Kasumi-1 (cell line): ENCODE results near the gene CLIP2.
"Not testable (repeated sequence)": the region's sequence is repeated elsewhere in the genome, so short reads cannot be mapped to it uniquely, and the experiment has no call there.

Experiments used
- DNase-seq, 2 experiments: peaks; one replicate each; lab custom pipeline; 2025; lab: John Stamatoyannopoulos, UW

CLIP2 gene

GRCh38 chr7:74289018-74289658 is at the start of gene CLIP2:
TSS of gene CLIP2 (plus strand) at chr7:74289407. CDS start at chr7:74317547, 28,140 bp downstream.
- DNase-seq, result peak; percentile 32 to 39

GRCh38 chr7:74240482-74240881 is 48.7 kb upstream of the CLIP2 start:
- DNase-seq, result no peak

DNA sequence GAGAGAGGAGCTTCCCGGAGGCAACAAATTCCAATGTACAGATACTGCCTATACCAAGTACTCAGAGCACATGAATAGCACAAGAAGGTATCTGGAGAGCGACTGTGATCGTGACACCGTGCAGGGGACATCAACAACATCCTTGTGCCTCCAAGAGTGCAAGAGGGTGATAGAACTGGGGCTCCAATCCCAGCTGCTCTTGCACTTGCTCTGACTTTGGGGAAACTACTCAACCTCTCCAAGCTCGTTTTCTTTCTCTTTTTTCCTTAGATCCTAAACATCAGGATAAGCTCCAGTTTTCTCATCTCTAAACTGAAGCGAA is 47.1 kb upstream of the CLIP2 start:
- DNase-seq, result no peak

DNA sequence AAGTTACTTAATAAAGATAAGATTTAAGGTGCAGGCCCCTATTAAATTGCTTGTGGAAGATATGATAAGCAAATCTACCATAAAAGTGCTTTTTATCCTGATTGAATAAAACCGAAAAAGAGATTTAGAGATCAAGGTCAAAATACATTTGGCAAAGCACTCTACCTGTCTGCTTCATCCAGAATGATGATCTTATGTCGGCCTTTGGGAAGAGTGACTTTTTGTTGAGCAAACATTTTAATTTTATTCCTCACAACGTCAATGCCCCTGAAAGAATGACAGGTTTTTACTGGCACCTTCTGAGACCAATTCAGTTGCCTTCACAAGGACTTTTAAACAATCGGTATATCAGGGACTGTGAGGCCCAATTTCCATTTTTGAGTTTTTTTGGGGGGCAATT is 42.7 kb upstream of the CLIP2 start:
- DNase-seq, result no peak

GRCh38 chr7:74248156-74248555 is 41.1 kb upstream of the CLIP2 start:
- no peak for DNase-seq

DNA sequence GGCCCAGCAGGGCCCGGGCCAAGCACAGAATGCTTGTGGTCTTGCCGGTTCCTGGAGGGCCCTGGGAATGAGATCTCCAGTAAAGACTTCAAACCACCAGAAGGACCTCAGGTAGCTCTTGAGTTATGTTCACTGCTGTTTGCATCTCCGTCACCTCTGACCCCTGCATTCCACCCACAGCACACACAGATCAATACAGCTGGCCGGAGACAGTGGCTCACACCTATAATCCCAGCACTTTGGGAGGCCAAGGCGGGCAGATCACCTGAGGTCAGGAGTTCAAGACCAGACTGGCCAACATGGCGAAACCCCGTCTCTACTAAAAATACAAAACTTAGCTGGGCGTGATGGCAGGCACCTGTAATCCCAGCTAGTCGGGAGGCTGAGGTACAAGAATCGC is 40.1 kb upstream of the CLIP2 start:
- not testable (repeated sequence) for DNase-seq

- no peak for DNase-seq
These were observed 36.3 kb upstream of the CLIP2 start for GRCh38 chr7:74252893-74253292.

DNA sequence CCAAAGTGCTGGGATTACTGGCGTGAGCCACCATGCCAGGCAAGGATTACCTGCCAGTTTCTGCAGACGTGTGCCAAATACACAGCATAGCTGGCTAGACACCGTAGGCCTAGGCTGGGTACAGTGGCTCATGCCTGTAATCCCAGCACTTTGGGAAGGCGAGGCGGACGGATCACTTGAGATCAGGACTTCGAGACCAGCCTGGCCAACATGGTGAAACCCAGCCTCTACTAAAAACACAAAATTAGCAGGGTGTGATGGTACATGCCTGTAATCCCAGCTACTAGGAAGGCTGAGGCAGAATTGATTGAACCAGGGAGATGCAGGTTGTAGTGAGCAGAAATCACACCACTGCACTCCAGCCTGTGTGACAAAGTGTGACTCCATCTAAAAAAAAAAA is 35.9 kb upstream of the CLIP2 start:
- DNase-seq, result no peak

DNA sequence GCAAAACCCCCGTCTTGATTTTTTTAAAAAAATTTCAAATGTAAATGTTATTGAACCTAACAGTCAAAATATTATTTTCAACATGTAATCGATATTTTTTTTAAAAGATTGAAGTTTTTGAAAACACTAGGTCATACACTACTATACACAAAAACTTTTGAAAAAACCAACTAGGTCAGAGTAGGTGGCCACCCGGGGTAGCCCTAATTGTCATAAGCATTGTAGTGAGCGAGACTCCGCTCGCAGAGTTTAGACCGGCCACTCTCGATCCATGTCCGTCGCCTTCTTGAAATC is 35.4 kb upstream of the CLIP2 start:
- DNase-seq, result no peak

GRCh38 chr7:74254129-74254857 is 34.9 kb upstream of the CLIP2 start, which contains the start of gene RFC2:
TSS of gene RFC2 (minus strand) at chr7:74254399. CDS start at chr7:74254383, 16 bp downstream.
- DNase-seq, result peak; percentile 88 to 91

DNA sequence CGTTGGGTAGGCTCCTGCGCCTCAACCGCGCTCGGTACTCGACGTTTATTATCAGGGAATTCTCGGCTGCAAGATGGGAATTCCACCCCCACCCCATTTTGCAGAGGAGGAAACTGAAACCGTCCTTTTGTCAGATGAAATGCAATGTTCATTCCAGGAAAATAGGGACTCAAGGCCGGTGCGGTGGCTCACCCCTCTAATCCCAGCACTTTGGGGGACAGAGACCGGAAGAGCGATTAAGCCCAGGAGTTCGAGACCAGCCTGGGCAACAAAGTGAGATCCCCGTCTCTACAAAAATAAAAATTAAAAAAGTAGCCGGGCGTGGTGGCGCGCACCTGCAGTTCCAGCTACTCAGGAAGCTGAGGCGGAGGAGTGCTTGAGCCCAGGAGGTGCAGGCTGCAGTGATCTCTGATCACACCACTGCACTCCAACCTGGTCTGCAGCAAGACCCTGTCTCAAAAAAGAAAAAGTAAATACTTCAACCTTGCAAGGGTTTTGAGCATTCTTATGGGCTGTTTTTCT is 34.3 kb upstream of the CLIP2 start:
- DNase-seq, result no peak

DNA sequence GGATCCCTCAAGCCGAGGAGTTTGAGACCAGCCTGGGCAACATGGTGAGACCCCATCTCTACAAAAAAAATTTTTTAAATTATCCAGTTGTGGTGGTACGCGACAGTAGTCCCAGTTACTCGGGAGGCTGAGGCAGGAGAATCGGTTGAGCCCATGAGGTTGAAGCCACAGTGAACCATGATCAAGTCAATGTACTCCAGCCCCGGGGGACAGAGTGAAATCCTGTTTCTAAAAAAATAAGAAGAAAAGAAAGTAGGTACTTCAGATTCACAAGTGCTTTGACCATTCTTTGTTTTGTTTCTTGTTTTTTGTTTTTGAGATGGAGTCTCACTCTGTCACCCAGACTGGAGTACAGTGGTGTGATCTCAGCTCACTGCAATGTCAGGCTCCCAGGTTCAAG is 33.7 kb upstream of the CLIP2 start:
- not testable (repeated sequence) for DNase-seq

DNA sequence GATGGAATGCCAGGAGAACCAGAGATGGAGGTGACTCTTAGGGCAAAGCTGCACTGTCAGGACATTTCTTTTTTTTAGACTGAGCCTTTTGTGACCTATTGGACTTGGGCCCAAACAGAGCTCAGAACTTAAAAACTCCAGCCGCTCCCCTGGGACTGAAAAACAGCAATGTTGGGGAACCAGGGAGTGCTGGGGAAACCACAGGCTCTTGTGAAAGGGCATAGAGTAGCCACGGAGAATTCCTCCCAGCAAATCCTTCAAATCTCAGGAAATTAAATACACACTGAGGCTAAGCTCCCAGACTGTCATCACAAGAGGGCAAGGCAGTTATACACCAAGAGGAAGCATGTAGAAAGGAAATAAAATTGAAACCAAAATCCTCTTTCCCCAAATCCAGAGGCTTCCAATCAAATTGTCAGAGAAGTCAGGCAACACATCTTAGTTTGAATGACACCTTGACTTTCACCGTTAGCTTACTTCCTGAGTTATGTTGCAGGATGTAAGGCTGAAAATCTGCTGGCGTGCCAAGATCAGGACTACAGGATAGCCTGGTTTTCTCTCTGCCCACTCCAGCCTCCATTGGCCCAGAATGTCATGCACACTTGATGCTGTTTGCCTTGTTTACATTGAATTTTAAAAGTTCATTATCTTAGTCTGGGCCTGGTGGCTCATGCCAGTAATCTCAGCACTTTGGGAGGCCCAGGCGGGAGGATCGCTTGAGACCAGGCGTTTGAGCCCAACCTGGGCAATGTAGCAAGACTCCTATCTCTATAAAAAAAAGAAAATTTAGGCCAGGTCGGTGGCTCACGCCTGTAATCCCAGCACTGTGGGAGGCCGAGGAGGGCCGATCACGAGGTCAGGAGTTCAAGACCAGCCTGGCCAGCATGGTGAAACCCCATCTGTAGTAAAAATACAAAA is 32.5 kb upstream of the CLIP2 start:
- DNase-seq, result no peak

DNA sequence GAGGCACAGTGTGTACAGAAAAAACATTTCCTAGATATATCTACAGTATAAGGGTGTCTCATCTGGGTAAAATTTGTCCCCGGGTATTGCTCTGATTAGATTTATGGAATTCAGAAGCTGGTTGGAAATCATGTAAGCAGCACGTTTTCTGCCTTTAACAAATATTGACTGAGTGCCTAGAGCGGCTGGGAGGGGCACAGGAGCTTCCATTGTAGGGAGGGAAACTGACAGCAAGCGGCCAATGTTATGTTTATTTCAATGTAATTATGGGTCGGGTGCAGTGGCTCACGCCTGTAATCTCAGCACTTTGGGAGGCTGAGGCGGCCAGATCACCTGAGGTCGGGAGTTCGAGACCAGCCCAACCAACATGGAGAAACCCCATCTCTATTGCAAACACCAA is 30.6 kb upstream of the CLIP2 start:
- DNase-seq, result no peak

DNA sequence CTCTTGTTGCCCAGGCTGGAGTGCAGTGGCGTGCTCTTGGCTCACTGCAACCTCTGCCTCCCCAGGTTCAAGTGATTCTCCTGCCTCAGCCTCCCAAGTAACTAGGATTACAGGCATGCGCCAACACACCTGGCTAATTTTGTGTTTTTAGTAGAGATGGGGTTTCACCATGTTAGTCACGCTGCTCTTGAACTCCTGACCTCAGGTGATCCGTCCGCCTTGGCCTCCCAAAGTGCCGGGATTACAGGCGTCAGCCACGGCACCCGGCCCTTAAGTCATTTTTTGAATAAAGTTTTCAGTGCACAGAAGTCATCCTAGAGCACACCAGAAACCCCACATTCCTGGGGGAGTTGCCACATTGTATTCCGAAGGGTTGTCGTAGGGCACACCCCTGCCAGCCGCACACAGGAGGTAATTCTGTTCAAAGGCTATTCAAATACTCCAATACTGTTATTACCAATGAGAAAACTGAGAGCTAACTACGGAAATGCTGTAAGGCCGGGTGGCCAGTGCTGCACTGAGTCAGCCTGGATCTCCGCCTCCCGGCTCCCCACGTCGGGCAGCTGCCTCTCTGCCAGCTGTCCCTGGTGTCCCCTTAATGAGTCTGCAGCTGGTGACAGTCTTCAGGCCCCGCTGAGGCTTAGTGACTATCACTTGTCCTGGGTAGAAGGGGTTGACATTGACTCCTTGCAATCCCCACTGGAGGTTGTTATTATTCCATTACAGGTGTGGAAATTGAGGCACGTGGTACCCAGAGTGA is 26.4 kb upstream of the CLIP2 start:
- no peak for DNase-seq

- no peak for DNase-seq
These were observed 25.6 kb upstream of the CLIP2 start for GRCh38 chr7:74263399-74264120.

- DNase-seq, result no peak
These were observed 22.8 kb upstream of the CLIP2 start for GRCh38 chr7:74266191-74266963.

- no peak for DNase-seq
These were observed 21.2 kb upstream of the CLIP2 start for GRCh38 chr7:74267756-74268565.

DNA sequence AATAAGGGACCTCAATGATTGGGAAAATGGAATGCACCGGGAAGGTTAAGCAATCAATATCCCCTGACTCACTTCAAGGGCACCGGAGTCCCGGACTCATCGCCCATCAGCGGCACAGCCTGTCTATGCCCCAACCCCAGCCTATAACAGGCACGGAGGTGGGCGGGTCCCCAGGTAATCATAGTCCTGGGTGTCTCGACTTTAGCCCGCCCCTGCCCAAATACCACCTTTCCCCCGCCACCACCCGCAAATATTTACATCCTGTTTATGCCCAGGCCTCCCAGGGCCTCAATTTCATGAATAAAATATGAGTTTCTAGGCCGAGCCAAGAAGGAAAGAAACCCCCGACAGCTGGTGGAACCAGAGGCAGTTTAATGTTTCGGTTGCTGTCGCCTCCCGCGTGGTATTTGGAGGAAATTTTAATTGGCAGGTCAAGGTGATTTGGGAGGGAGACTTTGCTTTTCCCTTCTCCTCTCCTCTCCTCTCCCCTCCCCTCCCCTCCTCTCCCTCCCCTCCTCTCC is 19.4 kb upstream of the CLIP2 start:
- DNase-seq, result peak; percentile 37 to 42
